GM20000 (cell line): ENCODE data around the gene RPS6KC1.

Source experiments
- DNase-seq: peaks from one replicate; pipeline ENCODE4 v3.0.0; 2012; ENCODE audit warnings: low spot score
- CTCF ChIP-seq: IDR thresholded peaks from 2 replicates; pipeline ENCODE4 v1.5.1; 2012; ENCODE audit warnings: mild to moderate bottlenecking, control low read depth; ENCODE audit errors: extremely low read depth, missing control alignments

RPS6KC1 gene

GRCh38 chr1:213051127-213051880 lies at the start of gene RPS6KC1:
TSS of gene RPS6KC1 (plus strand) at chr1:213051241. CDS start at chr1:213051405, 164 bp downstream.
- no peak for TF ChIP-seq CTCF
- DNase-seq = peak; percentile 91

DNA sequence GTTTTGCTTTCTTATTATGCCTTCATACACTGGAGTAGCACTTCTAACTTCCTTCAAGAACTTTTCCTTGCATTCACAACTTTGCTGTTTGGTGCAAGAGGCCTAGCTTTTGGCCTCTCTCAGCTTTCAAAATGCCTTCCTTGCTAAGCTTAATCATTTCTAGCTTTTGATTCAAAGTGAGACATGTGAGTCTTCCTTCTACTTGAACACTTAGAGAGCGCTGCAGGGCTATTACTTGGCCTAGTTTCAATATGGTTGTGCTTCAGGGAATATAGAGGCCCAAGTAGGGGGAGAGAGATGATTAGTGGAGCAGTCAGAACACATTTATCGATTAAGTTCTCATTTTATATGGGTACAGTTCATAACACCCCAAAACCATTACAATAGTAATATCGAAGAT lies 47.8 kb upstream of the RPS6KC1 start:
- no peak for TF ChIP-seq CTCF
- no peak for DNase-seq

DNA sequence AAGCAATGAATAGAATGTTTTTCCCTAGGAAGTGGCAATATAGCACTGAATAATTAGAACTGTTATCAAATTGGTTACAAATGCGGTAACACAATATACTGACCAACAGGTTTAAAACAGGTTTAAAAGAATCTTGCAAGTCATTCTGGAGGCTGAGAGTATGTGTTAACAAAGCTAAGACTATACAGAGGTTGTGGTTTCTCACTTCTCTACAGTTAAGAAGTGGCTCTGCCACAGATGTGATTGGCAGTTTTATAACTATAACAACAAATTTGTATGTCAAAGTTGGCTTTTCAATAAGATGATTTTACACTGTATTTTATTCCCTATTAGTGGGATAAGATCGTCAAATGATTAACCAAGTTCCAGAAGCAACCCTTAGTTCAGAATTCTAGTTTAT lies 42.5 kb upstream of the RPS6KC1 start:
- peak; percentile 17 for DNase-seq
- TF ChIP-seq CTCF = no peak

GRCh38 chr1:213014642-213015041 lies 36.4 kb upstream of the RPS6KC1 start:
- DNase-seq = no peak

GRCh38 chr1:213015099-213016050 lies 35.7 kb upstream of the RPS6KC1 start, which contains the start of gene ANGEL2:
TSS of gene ANGEL2 (minus strand) at chr1:213015867. CDS start at chr1:213015671, 196 bp downstream.
- TF ChIP-seq CTCF = no peak
- peak; percentile 92 for DNase-seq

More at GRCh38 chr1:213014642-213015041, 36.4 kb upstream of the RPS6KC1 start:
- TF ChIP-seq CTCF = no peak

GRCh38 chr1:213017447-213018273 lies 33.4 kb upstream of the RPS6KC1 start:
- DNase-seq = no peak
- no peak for TF ChIP-seq CTCF
